ENCODE measurements around the gene SEMA3A. TPM values are rescaled to one million over a fixed set of nuclear protein-coding genes. Genes with fewer than 3 reads are reported as not detected.

The SEMA3A gene
- total RNA-seq, 1 experiment from 2014 or later, result 43.3 TPM

DNA sequence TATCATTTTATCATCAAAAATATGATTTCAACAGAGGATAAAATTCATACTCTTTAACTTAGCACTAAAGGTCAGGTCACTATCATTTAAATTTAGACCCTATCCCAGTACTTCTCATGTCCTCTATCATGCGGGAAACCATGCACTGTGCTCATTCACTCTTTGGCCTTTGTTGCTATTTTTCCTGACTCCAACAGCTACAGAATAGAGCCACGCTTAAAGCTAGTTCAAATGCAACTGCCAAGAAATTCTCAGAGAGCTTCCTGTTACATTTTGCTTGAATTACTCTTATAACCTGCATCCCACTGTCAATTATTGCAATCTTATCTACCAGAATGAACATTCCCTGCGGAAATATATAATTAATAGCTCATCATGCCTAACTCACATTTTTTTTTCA is 58.3 kb downstream of the SEMA3A start:
- no peak for ATAC-seq
- Histone ChIP-seq H3K4me1 (ENCODE audit: control insufficient read depth, insufficient read depth, low read length) (peaks cover 2% of the 10 kb centered on the region; the same call in 1 of the 2 replicates), H3K4me3 (ENCODE audit: low read depth in 2 of 2, low read length in 2 of 2) (no peak overlapping the region), H3K27ac (ENCODE audit: low read length) (no peak overlapping the region; the same call in 1 of the 2 replicates), H3K9me3 (ENCODE audit: control insufficient read depth, insufficient read depth, low read depth, low read length) (no peaks in the 10 kb centered on the region), H3K27me3 (ENCODE audit: control insufficient read depth, insufficient read depth, low read length) (no peaks in the 10 kb centered on the region), H3K36me3 (ENCODE audit: control insufficient read depth, insufficient read depth, low read length) (no peaks in the 10 kb centered on the region)
- POLR2A ChIA-PET, result no interaction called here
- BruUV-seq (replicated peaks), result no TSS peak
- intact Hi-C loops (cut with micrococcal nuclease; ENCODE audit: unreplicated experiment) (no loop called here), in situ Hi-C loops (cut with HindIII; ENCODE audit: low pct_unique_long_range_greater_than_20kb, low sequenced_read_pairs) (no loop called here)
- TF ChIP-seq POLR2AphosphoS5 (IDR thresholded peaks at IDR 0.05; ENCODE audit: low read depth, low read length), result no peak
- CTCF ChIA-PET, result no interaction called here
- DNase-seq (ENCODE audit: low read depth, low spot score), result no peak

DNA sequence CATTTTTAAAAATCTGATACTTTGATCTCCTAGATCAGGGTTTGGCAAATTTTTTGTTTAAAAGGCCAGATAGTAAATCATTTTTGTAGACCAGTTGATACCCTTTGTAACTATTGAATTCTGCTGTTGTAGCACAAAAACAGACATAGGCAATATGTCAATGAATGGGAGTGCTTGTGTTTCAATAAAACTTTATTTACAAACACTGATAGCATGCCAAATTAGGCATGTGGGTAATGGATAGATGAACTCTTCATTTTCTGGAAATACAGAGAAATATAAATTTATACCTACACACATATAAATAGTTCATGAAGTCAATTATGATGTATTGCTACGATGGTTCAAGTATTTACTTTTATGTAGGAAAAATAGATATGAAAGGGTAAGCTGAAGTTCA is 60.4 kb downstream of the SEMA3A start:
- no peak overlapping the region for H3K4me3 ChIP-seq (ENCODE audit: low read depth in 2 of 2, low read length in 2 of 2)
- in situ Hi-C loops (cut with HindIII; ENCODE audit: low pct_unique_long_range_greater_than_20kb, low sequenced_read_pairs) (no loop called here), intact Hi-C loops (cut with micrococcal nuclease; ENCODE audit: unreplicated experiment) (no loop called here)
- no TSS peak for BruUV-seq (replicated peaks)
- H3K27ac ChIP-seq (ENCODE audit: low read length), result no peak overlapping the region
- POLR2A ChIA-PET, result no interaction called here
- no peak for DNase-seq (ENCODE audit: low read depth, low spot score)
- H3K9me3 ChIP-seq (ENCODE audit: control insufficient read depth, insufficient read depth, low read depth, low read length), result no peaks in the 10 kb centered on the region
- TF ChIP-seq, protein P1, sequence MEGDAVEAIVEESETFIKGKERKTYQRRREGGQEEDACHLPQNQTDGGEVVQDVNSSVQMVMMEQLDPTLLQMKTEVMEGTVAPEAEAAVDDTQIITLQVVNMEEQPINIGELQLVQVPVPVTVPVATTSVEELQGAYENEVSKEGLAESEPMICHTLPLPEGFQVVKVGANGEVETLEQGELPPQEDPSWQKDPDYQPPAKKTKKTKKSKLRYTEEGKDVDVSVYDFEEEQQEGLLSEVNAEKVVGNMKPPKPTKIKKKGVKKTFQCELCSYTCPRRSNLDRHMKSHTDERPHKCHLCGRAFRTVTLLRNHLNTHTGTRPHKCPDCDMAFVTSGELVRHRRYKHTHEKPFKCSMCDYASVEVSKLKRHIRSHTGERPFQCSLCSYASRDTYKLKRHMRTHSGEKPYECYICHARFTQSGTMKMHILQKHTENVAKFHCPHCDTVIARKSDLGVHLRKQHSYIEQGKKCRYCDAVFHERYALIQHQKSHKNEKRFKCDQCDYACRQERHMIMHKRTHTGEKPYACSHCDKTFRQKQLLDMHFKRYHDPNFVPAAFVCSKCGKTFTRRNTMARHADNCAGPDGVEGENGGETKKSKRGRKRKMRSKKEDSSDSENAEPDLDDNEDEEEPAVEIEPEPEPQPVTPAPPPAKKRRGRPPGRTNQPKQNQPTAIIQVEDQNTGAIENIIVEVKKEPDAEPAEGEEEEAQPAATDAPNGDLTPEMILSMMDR (IDR thresholded peaks at IDR 0.05), result no peak
- TF ChIP-seq POLR2AphosphoS5 (IDR thresholded peaks at IDR 0.05; ENCODE audit: low read depth, low read length) (no peak), TCF7L2 (IDR thresholded peaks at IDR 0.05; ENCODE audit: low read depth, low read length) (no peak), SIN3A (IDR thresholded peaks at IDR 0.05; ENCODE audit: borderline replicate concordance, insufficient read depth, low read depth, low read length) (no peak)
- TF ChIP-seq, protein P2, sequence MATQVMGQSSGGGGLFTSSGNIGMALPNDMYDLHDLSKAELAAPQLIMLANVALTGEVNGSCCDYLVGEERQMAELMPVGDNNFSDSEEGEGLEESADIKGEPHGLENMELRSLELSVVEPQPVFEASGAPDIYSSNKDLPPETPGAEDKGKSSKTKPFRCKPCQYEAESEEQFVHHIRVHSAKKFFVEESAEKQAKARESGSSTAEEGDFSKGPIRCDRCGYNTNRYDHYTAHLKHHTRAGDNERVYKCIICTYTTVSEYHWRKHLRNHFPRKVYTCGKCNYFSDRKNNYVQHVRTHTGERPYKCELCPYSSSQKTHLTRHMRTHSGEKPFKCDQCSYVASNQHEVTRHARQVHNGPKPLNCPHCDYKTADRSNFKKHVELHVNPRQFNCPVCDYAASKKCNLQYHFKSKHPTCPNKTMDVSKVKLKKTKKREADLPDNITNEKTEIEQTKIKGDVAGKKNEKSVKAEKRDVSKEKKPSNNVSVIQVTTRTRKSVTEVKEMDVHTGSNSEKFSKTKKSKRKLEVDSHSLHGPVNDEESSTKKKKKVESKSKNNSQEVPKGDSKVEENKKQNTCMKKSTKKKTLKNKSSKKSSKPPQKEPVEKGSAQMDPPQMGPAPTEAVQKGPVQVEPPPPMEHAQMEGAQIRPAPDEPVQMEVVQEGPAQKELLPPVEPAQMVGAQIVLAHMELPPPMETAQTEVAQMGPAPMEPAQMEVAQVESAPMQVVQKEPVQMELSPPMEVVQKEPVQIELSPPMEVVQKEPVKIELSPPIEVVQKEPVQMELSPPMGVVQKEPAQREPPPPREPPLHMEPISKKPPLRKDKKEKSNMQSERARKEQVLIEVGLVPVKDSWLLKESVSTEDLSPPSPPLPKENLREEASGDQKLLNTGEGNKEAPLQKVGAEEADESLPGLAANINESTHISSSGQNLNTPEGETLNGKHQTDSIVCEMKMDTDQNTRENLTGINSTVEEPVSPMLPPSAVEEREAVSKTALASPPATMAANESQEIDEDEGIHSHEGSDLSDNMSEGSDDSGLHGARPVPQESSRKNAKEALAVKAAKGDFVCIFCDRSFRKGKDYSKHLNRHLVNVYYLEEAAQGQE (IDR thresholded peaks at IDR 0.05; ENCODE audit: insufficient read depth in 1 of 2, low read depth in 2 of 2, low read length in 1 of 2), result no peak
- CTCF ChIA-PET, result no interaction called here
- H3K27me3 ChIP-seq (ENCODE audit: control insufficient read depth, insufficient read depth, low read length), result no peaks in the 10 kb centered on the region
- H3K4me1 ChIP-seq (ENCODE audit: control insufficient read depth, insufficient read depth, low read length), result peaks cover 2% of the 10 kb centered on the region; the same call in 1 of the 2 replicates
- ATAC-seq, result no peak
- H3K36me3 ChIP-seq (ENCODE audit: control insufficient read depth, insufficient read depth, low read length), result no peaks in the 10 kb centered on the region

DNA sequence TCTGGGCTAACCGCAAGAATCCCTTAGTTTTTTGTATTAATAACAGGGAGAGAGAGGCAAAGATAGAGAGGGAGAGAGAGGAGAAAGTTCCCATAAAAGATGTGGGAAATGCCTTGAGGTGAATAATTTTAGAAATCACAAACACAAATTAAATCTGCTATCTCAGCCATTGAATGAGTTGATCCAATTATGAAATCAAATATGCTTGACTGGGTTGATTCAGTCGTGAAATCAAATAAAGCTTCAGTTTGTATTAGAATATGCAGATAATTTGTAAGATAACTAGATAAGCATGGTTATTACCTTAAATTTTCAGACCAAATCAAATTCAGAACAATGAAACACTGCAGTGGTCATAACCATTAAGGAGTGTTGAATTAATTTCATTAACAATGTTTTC is 68.9 kb downstream of the SEMA3A start:
- H3K36me3 ChIP-seq (ENCODE audit: control insufficient read depth, insufficient read depth, low read length), result no peaks in the 10 kb centered on the region
- H3K27me3 ChIP-seq (ENCODE audit: control insufficient read depth, insufficient read depth, low read length), result no peaks in the 10 kb centered on the region
- no peaks in the 10 kb centered on the region for H3K9me3 ChIP-seq (ENCODE audit: control insufficient read depth, insufficient read depth, low read depth, low read length)
- no peak overlapping the region for H3K4me3 ChIP-seq (ENCODE audit: low read depth in 2 of 2, low read length in 2 of 2)
- H3K27ac ChIP-seq (ENCODE audit: low read length), result no peak overlapping the region
- BruUV-seq (replicated peaks), result no TSS peak
- DNase-seq (ENCODE audit: low read depth, low spot score) (no peak), ATAC-seq (no peak)
- in situ Hi-C loops (cut with HindIII; ENCODE audit: low pct_unique_long_range_greater_than_20kb, low sequenced_read_pairs) (no loop called here), intact Hi-C loops (cut with micrococcal nuclease; ENCODE audit: unreplicated experiment) (no loop called here)
- TF ChIP-seq TCF7L2 (IDR thresholded peaks at IDR 0.05; ENCODE audit: low read depth, low read length) (no peak), SIN3A (IDR thresholded peaks at IDR 0.05; ENCODE audit: borderline replicate concordance, insufficient read depth, low read depth, low read length) (no peak), POLR2AphosphoS5 (IDR thresholded peaks at IDR 0.05; ENCODE audit: low read depth, low read length) (no peak)
- TF ChIP-seq, protein P1 (IDR thresholded peaks at IDR 0.05), result no peak
- TF ChIP-seq, protein P2 (IDR thresholded peaks at IDR 0.05; ENCODE audit: insufficient read depth in 1 of 2, low read depth in 2 of 2, low read length in 1 of 2), result no peak
- ChIA-PET POLR2A (no interaction called here), CTCF (no interaction called here)
- H3K4me1 ChIP-seq (ENCODE audit: control insufficient read depth, insufficient read depth, low read length), result peaks cover 9% of the 10 kb centered on the region

Data from Panc1 (cell line).